GM18519 (cell line): ENCODE results near the gene SCFD2.

ENCODE experiments used
- ATAC-seq: cut with Tn5 transposase; IDR thresholded peaks from one replicate; pipeline ENCODE4 v1.9.1; 2021; ENCODE audit warnings: mild to moderate bottlenecking, moderate library complexity; ENCODE audit not compliant: unreplicated experiment, low FRiP score

SCFD2 gene

DNA sequence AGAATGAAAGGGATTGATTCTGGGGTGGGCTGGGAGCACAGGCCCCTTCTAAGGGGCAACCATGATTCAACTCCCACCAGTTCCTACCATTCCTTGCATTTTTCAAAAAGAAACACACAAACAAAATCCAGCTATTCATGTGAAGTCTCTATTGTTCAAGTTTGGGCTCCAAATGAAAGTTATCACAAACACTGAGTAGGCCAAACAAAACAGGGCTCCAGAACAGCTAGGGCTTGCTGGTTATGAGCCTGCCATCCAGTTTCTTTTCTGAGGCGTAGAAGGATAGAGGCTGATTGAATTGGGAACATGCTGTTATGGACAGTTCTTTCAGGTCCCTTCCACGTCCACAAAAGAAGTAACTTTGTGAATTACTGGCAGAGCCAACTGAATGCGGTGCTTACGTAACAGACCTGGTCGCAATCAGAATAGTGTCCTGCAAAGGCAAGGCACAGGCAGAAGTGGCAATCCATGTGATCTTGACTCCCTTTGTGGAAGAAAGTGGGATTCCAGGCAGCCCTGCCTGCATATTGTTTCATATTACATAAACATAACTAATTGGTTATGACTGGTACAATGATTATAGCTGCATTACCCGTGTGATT lies 244.5 kb downstream of the SCFD2 start:
- ATAC-seq: no peak

DNA sequence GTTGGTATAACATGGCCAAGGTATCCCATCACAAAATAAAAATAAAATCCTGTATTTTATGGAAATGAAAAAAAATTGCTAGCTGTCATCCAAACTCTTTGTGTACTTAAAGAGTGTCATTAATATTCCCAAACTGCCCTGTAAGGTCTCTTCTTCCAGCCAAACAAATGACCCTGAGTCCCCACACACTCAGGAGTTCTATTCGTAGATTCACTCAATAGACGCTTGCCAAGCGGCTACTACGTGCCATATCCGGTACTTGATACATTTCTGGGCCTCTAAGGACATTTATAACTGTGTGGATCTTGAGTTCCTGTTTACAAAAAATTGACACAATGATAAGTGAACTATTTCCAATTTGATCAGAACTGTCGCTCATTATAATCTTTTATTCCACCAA lies 245.1 kb downstream of the SCFD2 start:
- ATAC-seq: no peak

DNA sequence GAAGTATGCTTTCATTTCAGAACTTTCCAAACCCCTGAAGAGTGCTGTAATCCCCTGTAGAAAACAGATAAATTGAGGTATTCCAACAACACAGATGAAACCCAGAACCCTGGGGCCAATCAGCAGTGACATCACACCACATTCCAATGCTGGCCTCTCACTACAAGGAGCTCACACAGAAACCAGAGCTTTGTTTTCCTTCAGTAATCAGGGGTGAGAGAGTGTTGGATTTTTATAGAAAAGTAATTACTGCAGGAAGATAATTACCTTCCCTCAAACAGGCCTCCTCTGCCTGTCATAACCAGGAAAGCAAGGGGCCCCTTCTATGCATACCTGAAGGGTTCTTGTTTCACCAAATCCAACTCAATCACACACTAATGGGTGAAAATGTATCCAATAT lies 246.2 kb downstream of the SCFD2 start:
- ATAC-seq: no peak

DNA sequence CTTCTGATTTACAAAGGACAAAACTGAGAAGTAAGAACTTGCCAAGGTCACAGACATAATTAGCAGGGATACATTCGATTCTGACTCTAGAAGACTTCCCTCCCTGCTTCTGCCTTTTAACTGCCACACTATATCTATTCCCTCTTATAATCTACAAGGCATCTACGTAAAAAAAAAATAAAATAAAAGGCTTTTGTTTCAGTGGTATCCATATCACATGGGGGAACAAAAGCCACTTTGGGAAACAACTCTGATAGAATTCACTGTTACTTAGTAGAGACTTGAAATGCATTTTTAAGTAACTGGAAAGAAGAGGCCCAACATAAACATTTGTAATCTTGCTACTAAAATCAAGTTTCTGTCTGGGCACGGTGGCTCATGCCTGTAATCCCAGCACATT lies 247.2 kb downstream of the SCFD2 start:
- no peak for ATAC-seq

DNA sequence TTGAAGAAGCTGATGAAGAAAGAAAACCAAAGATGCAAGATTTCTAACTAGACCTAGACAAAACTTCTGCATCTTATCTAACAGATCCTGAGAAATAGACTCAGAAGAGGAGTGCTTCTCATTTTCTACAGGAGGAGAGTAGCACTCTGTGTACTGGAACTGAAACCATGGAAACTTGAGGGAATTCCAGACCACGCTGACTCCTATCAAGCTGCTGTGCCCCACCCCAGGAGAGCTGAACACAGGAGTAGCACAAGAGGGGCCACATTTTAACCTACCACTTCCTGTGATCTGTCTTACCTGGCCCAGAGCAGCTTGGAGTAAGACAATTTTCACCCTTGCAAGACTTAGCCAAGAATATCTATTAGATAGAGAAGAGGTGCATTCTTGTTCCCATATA lies 248.9 kb downstream of the SCFD2 start:
- ATAC-seq: no peak

DNA sequence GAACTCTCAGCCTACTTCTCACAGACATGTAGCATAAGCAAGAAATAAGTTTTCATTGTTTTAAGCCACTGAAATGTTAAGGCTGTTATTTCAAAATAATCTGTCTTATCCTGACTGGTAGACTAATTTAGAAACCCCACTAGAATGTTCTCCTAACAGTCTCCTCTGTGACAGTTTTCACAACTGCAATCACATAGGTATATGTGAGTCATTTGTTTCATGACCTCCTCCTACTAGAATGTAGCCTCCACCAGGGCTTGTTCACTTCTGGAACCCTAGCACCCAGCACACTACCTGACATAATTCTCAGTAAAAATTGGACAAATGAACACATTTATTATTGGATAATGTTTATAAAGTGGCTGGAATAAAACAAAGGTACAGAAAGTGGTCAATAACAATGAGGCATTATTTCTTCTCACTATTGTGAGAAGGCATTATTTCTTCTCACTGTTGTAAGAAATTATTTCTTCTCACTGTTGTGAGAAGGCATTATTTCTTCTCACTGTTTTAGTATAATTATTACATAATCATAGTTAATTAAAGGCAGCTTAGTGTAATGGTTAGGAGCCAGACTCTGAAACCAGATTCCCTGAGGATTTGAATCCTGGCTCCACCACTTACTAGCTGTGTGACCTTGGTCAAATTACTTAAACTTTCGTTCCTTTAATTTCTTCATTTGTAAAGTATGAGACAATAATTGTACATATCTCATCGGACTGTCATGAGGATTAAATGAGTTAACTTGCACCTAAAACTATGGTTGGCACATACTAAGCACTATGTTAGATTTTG lies 252.2 kb downstream of the SCFD2 start:
- peak; percentile 80 for ATAC-seq

DNA sequence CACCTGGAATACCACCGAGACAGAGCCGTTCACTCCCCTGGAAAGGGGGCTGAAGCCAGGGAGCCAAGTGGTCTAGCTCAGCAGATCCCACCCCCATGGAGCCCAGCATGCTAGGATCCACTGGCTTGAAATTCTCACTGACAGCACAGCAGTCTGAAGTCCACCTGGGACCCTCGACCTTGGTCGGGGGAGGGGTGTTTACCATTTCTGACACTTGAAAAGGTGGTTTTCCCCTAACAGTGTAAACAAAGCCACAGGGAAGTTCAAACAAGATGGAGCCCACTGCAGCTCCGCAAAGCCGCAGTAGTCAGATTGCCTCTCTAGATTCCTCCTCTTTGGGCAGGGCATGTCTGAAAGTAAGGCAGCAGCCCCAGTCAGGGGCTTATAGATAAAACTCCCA lies 260.5 kb downstream of the SCFD2 start:
- ATAC-seq: no peak

DNA sequence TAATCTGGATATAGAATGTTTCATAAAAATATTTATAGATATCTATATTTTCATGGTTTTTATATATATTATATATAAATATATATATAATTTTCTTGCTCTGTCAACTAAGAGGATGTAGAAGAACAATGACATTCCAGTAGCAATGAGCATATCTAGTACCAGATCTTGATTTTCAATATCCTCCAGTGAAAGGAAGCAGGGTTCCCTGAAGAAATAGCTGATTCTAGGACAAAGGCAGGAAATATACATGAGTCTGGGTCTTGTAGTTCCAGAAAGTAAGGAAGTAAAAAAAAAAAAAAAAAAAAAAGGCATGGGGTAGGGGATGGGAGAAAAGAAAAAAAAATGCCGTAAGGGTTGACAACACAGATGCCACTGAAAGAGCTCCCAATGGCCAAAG lies 262.4 kb downstream of the SCFD2 start:
- ATAC-seq: no peak

DNA sequence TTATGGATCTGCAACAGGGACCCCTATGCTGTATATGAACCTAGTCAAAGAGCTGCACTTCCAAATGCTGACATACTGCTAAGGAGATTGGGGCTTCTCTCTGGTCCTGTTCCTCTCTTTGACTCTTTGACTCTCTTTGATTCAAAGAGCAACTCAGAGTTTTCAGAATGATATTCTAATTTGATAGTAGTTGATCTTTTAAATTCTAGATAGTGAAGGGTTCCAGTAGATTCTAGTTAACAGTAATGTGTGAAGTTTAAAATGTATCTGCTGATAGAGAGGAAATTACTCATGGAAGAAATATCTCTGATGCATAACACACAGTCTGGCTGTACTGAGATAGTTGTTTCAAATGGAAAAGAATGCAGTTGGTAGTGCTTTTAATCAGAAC lies 264.7 kb downstream of the SCFD2 start:
- no peak for ATAC-seq

DNA sequence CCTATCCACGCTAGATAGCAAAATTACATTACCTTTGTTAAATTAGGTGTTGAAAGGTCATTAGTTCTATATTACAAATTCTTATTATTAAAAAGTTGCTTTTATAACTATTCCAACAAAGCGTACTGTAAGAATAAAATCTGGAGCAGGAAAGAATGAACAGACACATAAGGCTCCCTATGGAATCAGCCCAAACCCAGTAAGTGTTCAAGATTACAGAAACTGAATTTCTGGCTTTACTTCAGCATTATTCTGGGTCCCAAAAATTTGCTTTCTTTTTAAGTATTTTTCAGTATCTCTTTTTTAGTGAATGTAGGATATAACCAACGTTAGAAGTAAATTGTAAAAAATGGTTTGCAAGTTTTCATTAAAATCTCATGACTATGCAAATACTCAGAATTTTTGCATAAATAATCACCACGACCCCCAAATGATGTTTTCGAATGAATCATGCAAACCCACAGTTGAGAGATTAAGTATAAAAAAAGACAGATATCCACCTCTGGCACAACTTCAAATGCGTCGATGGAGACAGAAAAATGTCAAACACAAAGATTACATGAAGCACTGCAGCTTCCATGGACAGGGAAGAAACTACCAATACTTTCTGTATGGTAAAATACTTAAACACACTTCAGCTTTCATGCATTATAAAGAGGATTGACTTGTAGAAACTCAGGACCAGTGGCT lies 265.2 kb downstream of the SCFD2 start:
- no peak for ATAC-seq

DNA sequence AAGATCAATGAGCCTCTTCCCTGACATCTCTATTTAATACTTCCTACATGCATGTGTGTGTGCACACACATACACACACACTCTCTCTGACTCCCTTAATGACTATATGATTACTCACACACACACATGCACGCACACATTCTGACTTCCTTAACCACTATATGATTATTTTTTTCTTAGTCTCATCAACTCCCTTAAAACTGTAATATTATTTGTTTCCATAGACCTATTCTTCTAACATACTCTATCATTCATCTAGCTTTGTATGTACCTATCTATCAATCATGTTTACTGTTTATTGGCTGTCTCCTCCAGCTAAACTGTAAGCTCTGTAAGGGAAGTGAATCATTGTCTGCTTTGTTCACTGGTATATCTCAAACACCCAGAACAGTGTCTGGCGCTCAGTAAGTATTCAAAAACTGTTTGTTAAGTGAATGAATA lies 267.2 kb downstream of the SCFD2 start:
- ATAC-seq: no peak

DNA sequence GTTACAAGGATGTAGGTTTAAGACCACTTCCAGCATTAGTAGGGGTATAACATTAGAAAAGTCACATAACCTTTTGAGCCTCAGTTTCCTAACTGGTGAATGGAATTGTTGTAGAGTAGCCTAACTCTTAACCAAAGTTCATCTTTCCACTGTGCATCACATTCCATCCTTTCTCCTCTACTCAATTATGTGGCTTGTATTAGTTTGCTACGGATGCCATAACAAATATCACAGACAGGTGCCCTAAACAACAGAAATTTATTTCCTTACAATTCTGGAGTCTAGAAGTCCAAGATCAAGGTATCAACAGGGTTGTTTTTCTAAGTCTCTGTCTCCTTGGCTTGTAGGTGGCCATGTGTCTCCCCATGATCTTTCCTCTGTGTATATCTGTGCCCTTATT lies 271.8 kb downstream of the SCFD2 start:
- no peak for ATAC-seq

DNA sequence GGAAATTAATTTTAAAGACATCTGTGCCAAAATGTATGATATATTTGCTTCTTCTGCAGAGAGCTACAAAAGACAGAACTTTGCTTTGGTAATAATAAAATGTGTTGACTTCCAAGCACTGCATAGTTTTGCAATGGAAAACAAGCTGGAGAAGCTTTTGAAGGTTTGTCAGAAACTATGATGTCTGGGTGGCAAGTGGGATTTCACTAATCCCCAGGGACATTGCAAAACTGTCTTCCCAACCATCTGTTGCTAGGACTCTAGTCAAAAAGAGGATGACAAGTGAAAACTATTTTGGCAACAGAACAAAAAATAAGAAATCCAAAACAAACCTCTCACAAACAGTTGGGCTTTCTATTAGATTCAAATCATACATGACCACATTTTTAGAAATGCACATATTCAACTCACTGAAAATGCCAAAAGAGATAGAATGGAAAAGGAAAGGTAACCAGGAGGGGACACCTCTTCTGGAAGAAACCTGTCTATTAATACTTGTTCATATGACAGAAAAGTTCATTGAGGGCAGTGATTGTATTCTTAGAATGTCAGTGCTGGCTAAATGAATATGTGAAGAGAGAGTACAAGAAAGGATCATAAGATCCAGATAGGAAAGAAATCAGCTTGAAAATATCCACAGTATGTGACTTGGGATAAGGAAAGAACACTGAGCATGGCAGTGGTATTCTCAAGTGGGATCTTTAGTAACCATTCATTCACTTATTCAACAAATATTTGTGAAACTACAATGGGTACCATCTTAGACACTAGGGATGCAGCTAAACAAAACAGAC lies 275.7 kb downstream of the SCFD2 start:
- no peak for ATAC-seq

DNA sequence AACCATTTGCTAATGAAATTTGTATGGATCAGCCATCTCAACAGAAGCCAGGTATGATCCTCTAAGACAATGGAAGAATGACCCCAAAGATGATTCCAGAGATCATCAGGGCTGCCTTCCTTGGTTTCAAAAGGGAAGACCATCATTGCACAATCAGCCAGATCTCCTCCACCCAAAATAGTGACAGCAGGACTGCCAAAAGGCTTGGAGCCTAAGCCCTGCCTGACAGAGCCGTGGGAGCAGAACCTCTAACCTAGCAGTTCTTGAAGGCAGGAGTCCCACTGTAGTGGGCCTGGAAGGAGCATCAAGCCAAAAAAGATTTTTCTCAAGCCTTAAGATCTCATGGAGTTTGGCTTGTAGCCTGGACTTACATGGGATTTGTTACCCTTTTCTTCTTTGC lies 277.7 kb downstream of the SCFD2 start:
- no peak for ATAC-seq

DNA sequence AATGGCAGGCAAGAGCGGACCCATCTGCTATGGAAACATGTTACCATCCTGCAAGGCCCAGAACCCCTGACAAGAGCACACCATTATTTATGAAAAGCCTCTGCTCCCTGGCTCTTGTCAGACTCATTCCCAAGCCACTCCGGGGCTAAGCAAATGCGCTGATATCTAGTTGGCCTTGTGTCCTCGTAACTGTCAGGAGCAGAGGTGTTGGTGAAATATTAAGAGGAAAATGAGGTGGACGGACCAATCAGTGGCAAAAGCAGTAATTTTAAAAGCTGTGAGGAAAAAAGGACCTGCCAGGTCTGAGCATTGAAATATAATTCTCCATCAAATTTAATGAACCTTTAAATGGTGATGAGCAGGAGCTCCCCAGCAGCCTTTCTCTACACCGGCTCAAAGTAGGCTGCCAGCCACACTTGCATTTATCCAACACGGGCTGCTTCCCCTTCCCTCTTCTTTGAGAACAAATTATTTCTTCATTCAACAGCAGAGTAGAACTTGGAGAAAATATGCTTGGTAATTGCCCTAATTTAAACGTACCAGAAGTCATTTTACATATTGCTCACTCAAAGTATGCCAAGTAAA lies 289.4 kb downstream of the SCFD2 start:
- ATAC-seq: no peak

DNA sequence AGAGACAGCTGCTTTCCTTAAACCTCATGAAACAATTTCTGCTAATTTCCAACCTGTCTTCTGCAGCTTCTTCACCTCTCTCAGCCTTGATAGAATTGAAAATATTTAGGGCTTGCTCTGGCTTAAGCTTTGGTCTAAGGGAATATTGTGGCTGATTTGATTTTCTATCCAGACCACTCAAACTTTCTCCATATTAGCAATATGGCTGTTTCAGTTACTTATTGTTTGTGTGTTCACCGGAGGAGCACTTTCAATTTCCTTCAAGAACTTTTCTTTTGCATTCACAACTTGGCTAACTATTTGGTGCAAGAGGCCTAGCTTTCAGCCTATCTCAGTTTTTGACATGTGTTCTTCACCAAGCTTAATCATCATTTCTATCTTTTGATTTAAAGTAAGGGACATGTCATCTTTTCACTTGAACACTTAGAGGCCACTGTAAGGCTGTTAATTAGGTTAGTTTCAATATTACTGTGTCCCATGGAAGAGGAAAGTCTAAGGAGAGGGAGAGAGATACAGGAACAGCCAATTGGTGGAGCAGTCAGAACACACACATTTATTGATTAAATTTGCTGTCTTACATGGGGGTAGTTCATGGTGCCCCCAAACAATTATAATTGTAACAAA lies 290.6 kb downstream of the SCFD2 start:
- ATAC-seq: no peak

DNA sequence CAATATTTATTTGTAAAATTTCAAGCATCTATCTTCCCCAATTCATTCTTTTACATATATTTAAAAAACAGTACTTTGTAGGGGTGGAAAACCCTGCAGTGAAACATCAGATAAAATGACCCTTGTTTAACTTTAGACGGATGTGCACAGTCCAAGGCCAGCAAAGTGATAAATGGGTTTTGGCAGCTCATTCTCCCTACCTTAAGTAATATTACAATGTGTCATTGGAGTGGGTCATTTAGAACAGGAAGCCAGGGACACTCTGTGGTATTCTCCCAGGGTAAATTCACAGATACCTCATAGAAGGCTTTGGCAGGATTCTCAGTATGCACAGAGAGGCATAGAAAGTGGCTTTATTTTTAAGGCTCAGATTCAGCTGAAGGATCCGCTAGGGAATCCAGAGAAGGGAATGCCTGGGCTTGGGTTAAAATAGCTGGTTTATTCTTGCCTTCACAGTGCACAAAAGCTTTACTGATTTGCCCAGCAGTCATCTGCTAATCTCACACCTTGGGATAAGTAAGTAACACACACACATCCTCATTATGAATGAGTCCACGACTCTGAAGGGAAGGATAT lies 297.0 kb downstream of the SCFD2 start:
- no peak for ATAC-seq

DNA sequence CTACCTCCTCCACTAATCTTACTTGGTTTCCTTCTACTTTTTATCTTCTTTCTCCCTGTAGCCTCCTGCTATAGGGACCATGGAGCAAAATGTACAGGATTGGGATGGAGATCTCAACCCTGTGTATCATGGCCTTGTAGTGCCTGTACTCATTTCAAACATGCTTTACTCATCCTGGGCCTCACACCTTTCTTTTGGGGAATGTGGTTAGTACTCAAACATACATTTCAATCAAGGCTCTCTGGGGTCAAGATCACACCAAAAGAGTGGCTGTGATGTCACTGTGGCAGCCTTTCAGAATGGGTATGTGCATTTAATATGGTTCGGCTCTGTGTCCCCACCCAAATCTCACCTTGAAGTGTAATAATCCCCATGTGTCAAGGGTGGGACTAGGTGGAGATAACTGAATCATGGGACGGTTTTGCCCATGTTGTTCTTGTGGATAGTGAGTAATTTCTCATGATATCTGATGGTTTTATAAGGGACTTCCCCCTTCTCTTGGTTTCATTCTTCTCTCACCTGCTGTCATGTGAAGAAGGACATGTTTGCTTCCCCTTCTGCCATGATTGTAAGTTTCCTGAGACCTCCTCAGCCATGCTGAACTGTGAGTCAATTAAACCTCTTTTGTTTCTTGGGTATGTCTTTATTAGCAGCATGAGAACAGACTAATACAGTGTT lies 298.6 kb downstream of the SCFD2 start:
- no peak for ATAC-seq

DNA sequence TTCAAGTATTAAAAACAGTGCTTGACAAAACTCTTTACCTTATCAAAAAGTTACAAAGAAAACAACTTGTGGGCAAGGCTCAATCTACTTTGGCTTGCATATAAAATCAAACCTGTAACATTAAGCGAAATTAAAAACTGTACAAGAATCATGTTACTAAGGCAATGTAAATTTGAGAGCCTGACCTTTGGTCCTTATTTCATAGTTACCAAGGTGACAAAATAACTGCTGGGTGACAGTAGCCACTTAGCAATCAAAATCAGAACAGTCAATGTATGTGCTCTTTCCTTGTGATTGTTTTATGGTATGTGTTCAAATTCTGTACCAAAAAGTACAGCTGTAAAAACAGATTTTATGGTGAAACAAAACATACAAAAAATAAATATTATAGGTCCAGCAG lies 299.7 kb downstream of the SCFD2 start:
- ATAC-seq: no peak
